NCI-H2081 (cell line): Measurements from ENCODE around the gene PAM.
"Not testable (repeated sequence)": the region's sequence is repeated elsewhere in the genome, so short reads cannot be mapped to it uniquely, and the experiment has no call there.

Source experiments
- DNase-seq, 2 experiments: peaks; one replicate each; lab custom pipeline; 2025; lab: John Stamatoyannopoulos, UW

Gene PAM

GRCh38 chr5:102902135-102902448 is 147.0 kb downstream of the PAM start:
- DNase-seq = peak in 1 of 2 experiments; percentile 41

DNA sequence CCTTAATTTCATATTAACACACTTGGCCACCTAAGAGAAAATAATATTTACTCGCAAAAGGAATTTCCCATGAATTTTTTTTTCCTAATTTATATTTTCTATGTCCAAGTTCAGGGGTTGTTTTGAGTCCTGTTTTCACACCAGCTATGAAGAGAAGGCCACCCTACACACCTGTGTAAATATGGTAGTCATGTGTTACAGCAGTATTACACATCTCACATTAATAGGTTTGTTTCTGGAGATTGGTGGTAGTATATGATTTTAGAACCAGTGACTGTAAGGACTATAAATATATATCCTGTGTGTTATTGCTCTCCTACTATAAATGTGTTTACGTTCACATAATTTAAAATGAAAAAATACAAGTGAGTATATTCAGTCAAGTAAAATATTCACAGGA is 147.5 kb downstream of the PAM start:
- DNase-seq = peak in 1 of 2 experiments; percentile 48

DNA sequence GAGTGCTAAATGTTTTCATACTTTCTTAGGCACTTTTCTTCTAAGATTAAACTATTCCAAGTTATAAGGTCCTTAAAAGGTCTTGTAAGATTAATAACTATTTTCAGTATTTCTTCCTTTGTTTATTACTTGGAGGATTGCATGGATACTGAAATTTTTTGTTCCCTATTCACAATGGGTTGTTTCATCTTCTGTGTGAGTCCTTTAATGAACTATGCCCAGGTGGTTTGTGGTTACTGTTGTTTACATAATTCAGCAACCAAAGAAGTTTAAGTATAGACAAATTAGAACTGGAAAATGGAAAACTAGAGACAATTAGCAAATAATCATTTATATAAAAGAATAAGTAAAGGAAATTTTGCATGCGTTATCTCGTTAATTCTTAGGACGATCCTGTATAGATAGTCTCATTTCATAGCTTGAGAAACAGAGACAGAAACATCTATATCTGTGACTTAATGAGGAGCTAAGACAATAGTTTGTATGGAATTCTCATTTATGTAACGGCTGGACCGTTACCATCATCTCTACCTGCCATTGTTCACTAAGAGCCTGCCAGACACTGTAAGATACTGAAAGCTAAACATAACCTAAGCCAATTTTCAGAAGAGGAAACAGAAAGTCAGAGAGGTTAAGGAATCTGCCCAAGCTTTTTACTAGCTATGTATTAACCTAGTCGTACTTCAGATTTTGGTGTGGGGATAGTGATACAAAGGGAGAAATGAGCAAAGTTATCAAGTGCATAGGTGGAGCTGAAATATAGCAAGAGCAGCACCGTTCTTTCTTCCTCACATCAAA is 148.2 kb downstream of the PAM start:
- DNase-seq = peak in 1 of 2 experiments; percentile 33

DNA sequence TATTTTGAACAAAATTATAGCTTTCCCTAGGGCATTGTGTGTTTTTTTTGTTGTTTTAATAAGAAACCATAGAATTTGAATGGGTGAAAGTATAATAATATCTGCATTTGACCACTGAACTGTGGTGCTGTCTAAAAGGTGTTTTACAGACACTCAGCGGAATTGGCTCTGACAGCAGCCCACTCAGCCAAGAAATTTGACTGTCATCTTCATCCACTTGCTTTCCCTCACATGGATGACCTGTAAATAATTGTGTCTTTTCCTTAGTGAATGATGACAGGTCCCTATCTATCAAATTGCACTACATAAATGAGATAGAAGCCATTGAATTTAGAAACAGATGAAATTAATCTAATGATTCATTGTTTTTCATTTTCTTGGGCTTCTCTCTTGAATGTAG is 150.0 kb downstream of the PAM start:
- DNase-seq = no peak

DNA sequence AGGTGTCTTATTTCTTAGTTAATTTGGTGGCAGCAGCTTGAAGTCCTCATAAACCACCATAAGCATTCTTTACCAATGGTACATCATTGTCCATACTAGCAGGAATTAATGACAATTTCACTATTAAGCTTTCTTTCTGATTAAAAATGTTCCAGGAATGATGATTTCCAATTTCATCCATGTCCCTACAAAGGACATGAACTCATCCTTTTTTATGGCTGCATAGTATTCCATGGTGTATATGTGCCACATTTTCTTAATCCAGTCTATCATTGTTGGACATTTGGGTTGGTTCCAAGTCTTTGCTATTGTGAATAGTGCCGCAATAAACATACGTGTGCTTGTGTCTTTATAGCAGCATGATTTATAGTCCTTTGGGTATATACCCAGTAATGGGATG is 152.0 kb downstream of the PAM start:
- DNase-seq = not testable (repeated sequence)

GRCh38 chr5:102910240-102911226 is 155.4 kb downstream of the PAM start:
- no peak for DNase-seq

DNA sequence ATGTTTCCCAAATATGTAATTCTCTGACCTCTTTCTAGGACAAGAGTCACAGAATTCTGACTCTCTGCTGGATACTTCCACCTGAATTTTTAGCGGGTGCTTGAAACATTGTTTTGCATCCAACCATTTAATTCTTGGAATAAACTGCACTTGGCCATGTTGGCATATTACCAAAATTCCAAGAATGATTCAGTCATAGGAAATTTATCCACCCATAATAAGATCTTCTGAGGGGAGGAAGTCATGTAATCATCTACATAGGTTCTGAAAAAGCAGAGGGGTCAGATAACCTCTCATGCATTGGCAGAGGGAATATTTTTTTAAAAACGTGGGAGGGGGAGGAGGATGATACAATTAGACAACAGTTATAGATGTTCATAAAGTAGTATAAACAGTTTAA is 156.9 kb downstream of the PAM start:
- no peak for DNase-seq

DNA sequence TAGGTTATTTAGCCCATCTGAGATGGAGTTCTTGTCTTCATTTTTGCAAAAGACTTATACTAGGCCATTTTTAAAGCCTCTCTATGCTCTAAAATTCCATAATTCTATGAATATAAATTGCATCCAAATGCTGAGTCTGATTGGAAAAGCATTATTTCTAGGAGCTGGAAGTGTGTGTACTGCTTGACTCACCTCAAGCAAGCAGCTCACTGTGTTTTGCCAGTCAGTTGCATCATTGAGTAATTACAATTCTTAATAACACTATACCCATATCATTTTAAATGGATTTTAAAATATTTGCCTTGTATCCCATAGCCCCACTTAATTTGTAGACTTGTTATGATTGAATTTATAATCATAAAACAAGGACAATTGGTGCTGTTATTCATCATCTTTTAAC is 161.0 kb downstream of the PAM start:
- no peak for DNase-seq

GRCh38 chr5:102918986-102919610 is 164.0 kb downstream of the PAM start:
- DNase-seq = no peak

GRCh38 chr5:102920762-102921161 is 165.7 kb downstream of the PAM start:
- no peak for DNase-seq

DNA sequence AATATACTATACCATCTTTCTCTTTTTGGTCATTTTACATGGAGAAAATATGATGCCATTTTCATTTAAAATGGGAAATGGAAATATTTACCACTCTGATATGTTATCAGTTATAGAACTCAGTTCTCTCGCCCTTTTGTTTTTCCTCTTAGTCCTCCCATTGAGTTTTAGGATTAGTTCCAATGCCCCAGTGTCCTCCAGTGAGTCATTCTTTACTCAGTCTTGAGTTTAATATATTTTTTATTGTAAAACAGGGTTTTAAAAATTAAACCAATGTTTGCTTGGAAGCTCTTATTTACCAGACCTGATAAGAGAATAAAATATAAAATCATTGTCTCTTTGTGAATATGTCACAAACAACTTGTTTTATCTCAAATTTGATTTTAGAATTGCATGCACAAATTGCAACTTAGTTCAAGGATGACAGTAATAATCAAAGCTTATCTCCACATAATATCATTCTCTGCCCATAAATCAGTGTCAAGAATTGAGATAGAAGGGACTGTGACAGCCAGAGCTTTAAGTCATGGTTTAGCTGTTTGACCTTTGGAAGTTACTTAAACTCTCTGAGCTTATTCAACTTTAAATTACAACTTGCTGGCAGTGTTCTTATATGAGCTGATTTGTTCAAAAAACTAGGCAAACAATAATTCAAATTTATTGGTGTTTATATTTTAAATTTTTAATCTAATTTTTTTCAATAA is 166.4 kb downstream of the PAM start:
- no peak for DNase-seq

GRCh38 chr5:102922111-102922720 is 167.1 kb downstream of the PAM start:
- DNase-seq = no peak

- DNase-seq = no peak
Observed at GRCh38 chr5:102922799-102923477, 167.8 kb downstream of the PAM start.

DNA sequence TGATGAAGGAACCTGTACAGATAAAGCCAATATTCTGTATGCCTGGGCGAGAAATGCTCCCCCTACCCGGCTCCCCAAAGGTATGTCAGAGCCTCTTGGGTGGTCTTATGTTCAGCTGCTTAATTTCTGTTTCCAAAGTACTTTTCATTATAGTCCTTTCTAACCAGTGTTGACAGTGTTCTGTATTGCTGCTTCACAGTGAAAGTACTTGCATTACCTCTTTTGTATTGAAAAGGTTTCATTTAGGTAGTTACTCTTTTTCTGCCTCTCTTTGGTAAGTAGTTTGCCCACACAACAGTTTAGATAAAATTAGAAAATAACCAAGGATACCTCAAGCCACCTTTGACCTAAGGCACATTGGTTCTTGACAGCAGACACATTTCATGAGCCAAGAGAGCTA is 169.9 kb downstream of the PAM start:
- DNase-seq = no peak

GRCh38 chr5:102927007-102927406 is 171.9 kb downstream of the PAM start:
- DNase-seq = no peak

- no peak for DNase-seq
Observed at GRCh38 chr5:102930244-102930643, 175.1 kb downstream of the PAM start.

DNA sequence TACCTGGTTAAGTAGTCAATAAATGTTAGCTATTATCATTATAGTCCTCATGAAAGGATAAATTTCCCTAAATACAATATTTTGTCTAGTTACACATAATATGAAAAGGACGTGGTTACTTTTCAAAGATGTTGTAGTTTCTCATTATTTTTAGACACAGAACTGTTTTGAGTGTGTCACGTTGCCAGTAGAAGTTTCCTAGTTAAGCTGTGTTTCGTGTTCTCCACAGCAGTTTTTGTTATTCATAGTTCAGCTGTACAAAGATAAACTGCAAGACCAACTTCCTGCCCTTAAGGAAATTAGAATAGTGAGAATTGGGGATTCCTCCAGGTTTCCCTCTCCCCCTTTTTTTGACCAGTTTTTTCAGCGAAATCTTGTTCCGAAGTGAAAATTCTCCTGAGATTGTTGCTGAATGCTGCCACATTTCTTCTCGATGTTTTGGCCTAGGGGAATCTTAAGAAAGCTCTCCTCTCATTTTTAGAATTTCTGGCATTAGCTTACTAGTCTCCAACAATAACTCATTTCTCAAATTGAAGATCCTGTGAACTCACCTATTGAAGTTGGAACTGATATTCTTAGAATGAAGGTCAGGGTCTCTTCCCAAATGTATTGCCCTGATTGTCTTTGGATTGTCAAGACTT is 176.1 kb downstream of the PAM start:
- no peak for DNase-seq

DNA sequence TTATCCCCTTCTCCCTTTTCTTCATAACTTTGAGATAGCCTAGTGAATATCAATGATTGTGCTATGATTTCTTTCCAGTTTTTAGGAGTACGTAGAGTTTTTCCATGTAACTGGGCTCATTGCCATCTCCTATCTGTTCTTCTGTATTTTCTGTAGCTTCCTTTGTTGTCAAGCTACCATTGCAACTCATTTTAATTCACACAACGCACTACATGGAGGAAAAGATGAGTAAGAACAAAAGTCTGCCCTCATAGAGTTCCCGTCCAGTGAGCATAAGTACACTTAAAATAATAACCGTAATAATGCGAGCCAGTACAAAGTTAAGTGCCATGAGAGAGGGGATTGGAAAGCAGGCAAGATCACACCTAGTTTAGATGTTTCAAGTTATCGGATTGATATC is 177.7 kb downstream of the PAM start:
- no peak for DNase-seq

GRCh38 chr5:102933316-102933715 is 178.2 kb downstream of the PAM start:
- no peak for DNase-seq

- no peak for DNase-seq
Observed at GRCh38 chr5:102933721-102934459, 178.8 kb downstream of the PAM start.
